Heart right ventricle (tissue), 16 donors: ENCODE data around the gene KRT25. TPM values are rescaled to one million over a fixed set of nuclear protein-coding genes. Genes with fewer than 3 reads are reported as not detected.

Experiments
- ATAC-seq, 8 donors: fragments of 200-7000 bp; cut with Tn5 transposase; one replicate each; pipeline ENCODE4 v1.9.1; 2020; ENCODE audit warnings: mild to moderate bottlenecking in 8 of 8, moderate library complexity in 8 of 8, moderate number of reproducible peaks in 1 of 8
- DNase-seq, 2 donors: peaks; one replicate each; pipeline ENCODE4 v3.0.0-alpha.2; 2020
- H3K27ac ChIP-seq, 10 donors: fragments of 200-600 bp; sonication (generic) in 2 of 10; one replicate each; pipeline versions ENCODE4 v1.5.0 to v1.8.0; 2020 to 2022; ENCODE audit warnings: mild to moderate bottlenecking in 3 of 10
- H3K27me3 ChIP-seq, 7 donors: fragments of 200-600 bp; one replicate each; pipeline ENCODE4 v1.8.0; 2021 to 2022; ENCODE audit warnings: mild to moderate bottlenecking in 2 of 7
- H3K36me3 ChIP-seq, 9 donors: fragments of 200-600 bp; sonication (generic) in 1 of 9; one replicate each; pipeline versions ENCODE4 v1.5.0 to v1.8.0; 2020 to 2022; ENCODE audit warnings: mild to moderate bottlenecking in 2 of 9
- H3K4me1 ChIP-seq, 9 donors: fragments of 200-600 bp; sonication (generic) in 1 of 9; one replicate each; pipeline versions ENCODE4 v1.5.0 to v1.8.0; 2020 to 2022; ENCODE audit warnings: mild to moderate bottlenecking in 4 of 9
- H3K4me3 ChIP-seq, 10 donors: fragments of 200-600 bp; sonication (generic) in 2 of 10; one replicate each; pipeline versions ENCODE4 v1.5.0 to v1.8.0; 2020 to 2022; ENCODE audit warnings: mild to moderate bottlenecking in 7 of 10, moderate library complexity in 2 of 10
- H3K9me3 ChIP-seq, 11 donors: fragments of 200-600 bp in 10 of 11; sonication (generic) in 2 of 11; one replicate each; pipeline versions ENCODE4 v1.5.0 to v1.8.0; 2013 to 2022; ENCODE audit warnings: mild to moderate bottlenecking in 2 of 11, control low read depth in 1 of 11, moderate library complexity in 1 of 11
- WGBS, 2 donors: extraction: QIAGEN DNeasy Blood & Tissue Kit; methylation state at CpG; one replicate each; pipeline ENCODE4 v1.1.7; 2013; ENCODE audit warnings: inconsistent platforms in 1 of 2; 5-methylcytosine and 5-hydroxymethylcytosine counted together
- intact Hi-C, 10 donors: fragments of 100-400 bp; cut with DNase I; formaldehyde crosslinking; loops; one replicate each; pipeline versions ENCODE4 v1.11.1 to v1.14.2; 2022
- long read RNA-seq, 3 donors: library from polyadenylated mRNA; unstranded; transcript quantifications; one replicate each; pipeline ENCODE4 v2.0.0, GENCODE V29; 2020 to 2021
- polyA plus RNA-seq, 2 donors: library from polyadenylated mRNA; stranded (reverse); fragments of 200-250 nt; gene quantifications; one replicate each; pipeline ENCODE4 v1.2.3, GENCODE V29; 2013
- total RNA-seq, 10 donors: library from RNA; stranded (reverse); fragmentation: NEBNext Ultra II Directional in 3 of 10; extraction: Animal tissue kit (Norgen Biotek cat#: 25700) in 3 of 10; gene quantifications; one replicate each; pipeline versions ENCODE4 v1.2.1 to v1.2.4, GENCODE V29; 2021 to 2023
- TF ChIP-seq, protein P1 (sequence below), 9 donors: fragments of 200-600 bp; sonication (generic) in 2 of 9; IDR thresholded peaks; one replicate each; pipeline versions ENCODE4 v1.5.0 to v1.8.0; 2021 to 2022; ENCODE audit warnings: antibody characterized with exemption in 9 of 9, mild to moderate bottlenecking in 5 of 9, moderate library complexity in 1 of 9
- donor health status: Arrhythmogenic right ventricular cardiomyopathy.
- donor health status: ischemic (EF 13 %, LVEDD 7.1; RV severe dilation, severe dysfunction).
- donor health status: healthy with polysubstance abuse.
- donor health status: DM: no; HTN: yes; CAD: no.
- donor health status: DM: no; HTN: no; CAD: no.
- donor health status: ischemic (EF 25% LVEDD 6.9; RV normal size, moderate dysfunction).
- donor health status: ischemic (EF 25% LVEDD 5.7; RV mildly dilated, moderate dysfunction).
- donor health status: healthy.
- donor health status: DM: yes; HTN: yes; CAD: no.
- donor health status: Ischemic cardiomyopathy.
- donor health status: ischemic (EF 35%, LVEDD 5.7; RV mildly dilated, moderate dysfunction).
- donor health status: nonischemic (EF 11% LVEDD 7.7; RV severe dilation, severe dysfunction).
- donor health status: DM: yes; HTN: yes; CAD: no.
- donor health status: PGD.
- donor health status: ischemic (EF 29% LVEDD 5.4; RV normal size, mild dysfunction).
- donor health status: nonischemic (EF 23%, LVEDD 6.1; RV moderate dilation, normal function).

Gene KRT25, protein sequence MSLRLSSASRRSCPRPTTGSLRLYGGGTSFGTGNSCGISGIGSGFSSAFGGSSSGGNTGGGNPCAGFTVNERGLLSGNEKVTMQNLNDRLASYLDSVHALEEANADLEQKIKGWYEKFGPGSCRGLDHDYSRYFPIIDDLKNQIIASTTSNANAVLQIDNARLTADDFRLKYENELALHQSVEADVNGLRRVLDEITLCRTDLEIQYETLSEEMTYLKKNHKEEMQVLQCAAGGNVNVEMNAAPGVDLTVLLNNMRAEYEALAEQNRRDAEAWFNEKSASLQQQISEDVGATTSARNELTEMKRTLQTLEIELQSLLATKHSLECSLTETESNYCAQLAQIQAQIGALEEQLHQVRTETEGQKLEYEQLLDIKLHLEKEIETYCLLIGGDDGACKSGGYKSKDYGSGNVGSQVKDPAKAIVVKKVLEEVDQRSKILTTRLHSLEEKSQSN
- total RNA-seq (not detected), polyA plus RNA-seq (not detected)
- long read RNA-seq, donor 1, result 0 reads
- long read RNA-seq, donor 2, result 0 reads
- long read RNA-seq, donor 3, result 0 reads

DNA sequence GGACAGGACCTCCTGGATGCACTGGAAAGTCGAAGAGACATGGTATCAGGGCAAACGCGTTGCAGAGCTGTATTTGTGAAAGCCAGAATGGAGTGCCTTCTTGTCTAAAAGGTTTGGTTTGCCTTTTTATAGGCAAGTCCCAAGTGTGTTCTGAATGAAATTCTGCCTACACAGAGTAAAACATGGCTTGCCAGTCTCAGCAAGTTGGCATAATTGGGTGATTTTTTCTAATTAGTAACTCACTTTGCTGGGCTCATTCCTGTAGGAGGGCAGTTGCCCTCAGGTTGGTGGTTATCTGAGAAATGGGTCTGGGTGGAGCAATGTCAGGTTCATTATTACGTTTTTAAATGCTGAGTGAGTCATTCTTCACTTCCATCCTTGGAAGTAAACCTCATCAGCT, at the start of gene KRT25:
TSS of gene KRT25 (minus strand) at position 101 of the 400 bp plus-strand sequence. CDS start at position 41, 60 bp downstream.
- ATAC-seq, result no peak
- no peaks in the 10 kb centered on the region for H3K36me3 ChIP-seq
- H3K4me1 ChIP-seq, result no peaks in the 10 kb centered on the region
- WGBS, 2 donors, result 69 to 74% methylated on average over 4 of the region's 4 CpGs
- intact Hi-C loops, result no loop called here
- peaks cover 0 to 35% (median 0%) of the 10 kb centered on the region in 7 donors for H3K27me3 ChIP-seq
- no peak for DNase-seq
- peaks cover 0 to 37% (median 8%) of the 10 kb centered on the region in 11 donors for H3K9me3 ChIP-seq
- H3K27ac ChIP-seq, result no peak within 1 kb of the TSS
- TF ChIP-seq, protein P1, sequence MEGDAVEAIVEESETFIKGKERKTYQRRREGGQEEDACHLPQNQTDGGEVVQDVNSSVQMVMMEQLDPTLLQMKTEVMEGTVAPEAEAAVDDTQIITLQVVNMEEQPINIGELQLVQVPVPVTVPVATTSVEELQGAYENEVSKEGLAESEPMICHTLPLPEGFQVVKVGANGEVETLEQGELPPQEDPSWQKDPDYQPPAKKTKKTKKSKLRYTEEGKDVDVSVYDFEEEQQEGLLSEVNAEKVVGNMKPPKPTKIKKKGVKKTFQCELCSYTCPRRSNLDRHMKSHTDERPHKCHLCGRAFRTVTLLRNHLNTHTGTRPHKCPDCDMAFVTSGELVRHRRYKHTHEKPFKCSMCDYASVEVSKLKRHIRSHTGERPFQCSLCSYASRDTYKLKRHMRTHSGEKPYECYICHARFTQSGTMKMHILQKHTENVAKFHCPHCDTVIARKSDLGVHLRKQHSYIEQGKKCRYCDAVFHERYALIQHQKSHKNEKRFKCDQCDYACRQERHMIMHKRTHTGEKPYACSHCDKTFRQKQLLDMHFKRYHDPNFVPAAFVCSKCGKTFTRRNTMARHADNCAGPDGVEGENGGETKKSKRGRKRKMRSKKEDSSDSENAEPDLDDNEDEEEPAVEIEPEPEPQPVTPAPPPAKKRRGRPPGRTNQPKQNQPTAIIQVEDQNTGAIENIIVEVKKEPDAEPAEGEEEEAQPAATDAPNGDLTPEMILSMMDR (IDR thresholded peaks at IDR 0.05), result no peak
- H3K4me3 ChIP-seq, result no peak within 1 kb of the TSS

DNA sequence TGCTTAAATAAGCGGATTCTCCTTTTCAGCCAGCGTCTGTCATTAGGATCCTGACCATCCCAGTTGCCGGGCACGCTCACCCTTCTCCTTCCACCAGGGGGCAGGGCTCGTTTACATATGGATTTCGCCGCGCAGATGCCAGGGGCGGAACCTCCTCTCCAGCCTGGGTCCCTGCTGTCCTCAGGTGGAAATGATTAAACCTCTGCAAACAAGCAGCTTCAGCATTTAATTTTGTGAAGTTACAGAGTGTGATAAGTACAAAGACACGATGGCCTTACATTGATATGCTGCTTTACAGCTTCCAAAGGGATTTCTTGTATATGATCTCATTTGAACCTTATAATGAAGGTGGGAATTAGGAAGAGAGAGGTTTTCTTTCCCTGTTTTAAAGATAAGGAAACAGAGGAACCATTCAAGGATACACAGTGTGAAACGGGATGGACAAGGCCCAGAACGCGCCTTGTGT, 48.5 kb upstream of the KRT25 start:
- Histone ChIP-seq H3K9me3 (no peaks in the 10 kb centered on the region), H3K27me3 (peaks cover 0 to 78% (median 20%) of the 10 kb centered on the region in 7 donors), H3K27ac (no peak overlapping the region), H3K4me1 (peaks cover 0 to 8% (median 3%) of the 10 kb centered on the region in 9 donors), H3K4me3 (no peak overlapping the region), H3K36me3 (no peaks in the 10 kb centered on the region)
- ATAC-seq (peak in 7 of 8 donors; percentile 67 to 94 (median 82)), DNase-seq (peak; percentile 71 to 74)
- WGBS, 2 donors, result 10 to 11% methylated on average over 13 of the region's 13 CpGs
- TF ChIP-seq, protein P1 (IDR thresholded peaks at IDR 0.05), result peak; percentile 49 to 92 (median 83)
- intact Hi-C loops, result loop anchor here (2.0 to 10.0 kb wide), 12 partner anchors 54 to 863 kb away; no protein-coding TSS in a partner anchor

DNA sequence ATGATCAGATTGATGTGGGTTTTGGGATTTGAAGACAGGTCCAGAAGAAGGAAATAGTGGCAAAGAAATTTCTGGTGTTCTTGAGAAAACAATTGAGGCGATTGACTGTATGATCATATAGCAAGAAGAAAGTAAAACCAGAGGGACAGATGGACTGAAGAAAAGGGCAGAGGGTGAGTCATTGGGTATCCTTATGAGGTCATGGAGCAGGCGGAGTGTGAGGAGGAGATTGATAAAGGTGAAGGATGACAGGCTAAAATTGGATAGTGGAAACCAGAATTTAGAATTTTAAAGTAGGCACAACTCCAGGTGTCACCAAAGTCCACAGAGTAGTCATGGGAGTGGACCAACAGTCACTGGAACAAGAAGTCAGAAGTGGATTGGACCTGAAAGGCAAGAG, 46.0 kb upstream of the KRT25 start:
- peaks cover 0 to 6% (median 0%) of the 10 kb centered on the region in 9 donors for H3K4me1 ChIP-seq
- H3K9me3 ChIP-seq, result no peaks in the 10 kb centered on the region
- intact Hi-C loops, result loop anchor here in 9 of 10 donors (5.0 to 10.0 kb wide), 9 partner anchors 56 to 864 kb away; no protein-coding TSS in a partner anchor
- no peak for DNase-seq
- no peaks in the 10 kb centered on the region for H3K36me3 ChIP-seq
- no peak overlapping the region for H3K27ac ChIP-seq
- 71 to 72% methylated on average over 2 of the region's 2 CpGs for WGBS, 2 donors
- H3K4me3 ChIP-seq, result no peak overlapping the region
- H3K27me3 ChIP-seq, result peaks cover 0 to 80% (median 42%) of the 10 kb centered on the region in 7 donors
- TF ChIP-seq, protein P1 (IDR thresholded peaks at IDR 0.05), result no peak
- ATAC-seq, result no peak

DNA sequence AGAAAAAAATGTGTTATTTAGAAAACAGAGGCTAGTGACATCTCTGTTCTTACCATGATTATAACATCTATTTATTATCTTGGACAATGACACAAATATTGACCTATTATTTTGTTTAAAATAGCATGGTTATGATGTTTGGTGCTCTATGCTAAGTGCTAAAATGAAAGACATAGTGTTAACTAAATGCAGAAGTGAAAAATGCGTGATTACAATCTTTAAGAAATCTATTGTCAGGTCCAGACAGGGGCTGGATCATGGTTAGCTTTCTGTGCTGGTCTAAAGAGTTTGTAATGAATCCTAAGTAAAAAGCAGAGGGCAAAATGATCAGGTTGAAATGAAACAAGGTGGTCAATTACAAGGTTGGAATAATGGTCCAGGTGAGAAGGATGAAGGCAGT, 45.2 kb upstream of the KRT25 start:
- H3K27ac ChIP-seq, result no peak overlapping the region
- H3K4me1 ChIP-seq, result peaks cover 0 to 6% (median 0%) of the 10 kb centered on the region in 9 donors
- H3K27me3 ChIP-seq, result peaks cover 0 to 80% (median 45%) of the 10 kb centered on the region in 7 donors
- no peaks in the 10 kb centered on the region for H3K36me3 ChIP-seq
- H3K4me3 ChIP-seq, result no peak overlapping the region
- no peak for DNase-seq
- no peaks in the 10 kb centered on the region for H3K9me3 ChIP-seq
- WGBS, 2 donors, result 71 to 80% methylated on average over 1 of the region's 1 CpG
- intact Hi-C loops, result loop anchor here in 9 of 10 donors (5.0 to 10.0 kb wide), 9 partner anchors 57 to 864 kb away; no protein-coding TSS in a partner anchor
- ATAC-seq, result no peak
- TF ChIP-seq, protein P1 (IDR thresholded peaks at IDR 0.05), result no peak
